WI38 (cell line): ENCODE measurements around the gene KDM6B.

Experiments used
- H3K4me3 ChIP-seq: 2 replicates; pipeline ENCODE4 v1.5.1; 2011; ENCODE audit warnings: low read depth, mild to moderate bottlenecking, control low read depth, low read length
- TF ChIP-seq, protein P1 (sequence below): IDR thresholded peaks from 2 replicates; pipeline ENCODE4 v1.5.1; 2012; ENCODE audit warnings: low read depth, mild to moderate bottlenecking, control low read depth, low read length

The KDM6B gene, protein sequence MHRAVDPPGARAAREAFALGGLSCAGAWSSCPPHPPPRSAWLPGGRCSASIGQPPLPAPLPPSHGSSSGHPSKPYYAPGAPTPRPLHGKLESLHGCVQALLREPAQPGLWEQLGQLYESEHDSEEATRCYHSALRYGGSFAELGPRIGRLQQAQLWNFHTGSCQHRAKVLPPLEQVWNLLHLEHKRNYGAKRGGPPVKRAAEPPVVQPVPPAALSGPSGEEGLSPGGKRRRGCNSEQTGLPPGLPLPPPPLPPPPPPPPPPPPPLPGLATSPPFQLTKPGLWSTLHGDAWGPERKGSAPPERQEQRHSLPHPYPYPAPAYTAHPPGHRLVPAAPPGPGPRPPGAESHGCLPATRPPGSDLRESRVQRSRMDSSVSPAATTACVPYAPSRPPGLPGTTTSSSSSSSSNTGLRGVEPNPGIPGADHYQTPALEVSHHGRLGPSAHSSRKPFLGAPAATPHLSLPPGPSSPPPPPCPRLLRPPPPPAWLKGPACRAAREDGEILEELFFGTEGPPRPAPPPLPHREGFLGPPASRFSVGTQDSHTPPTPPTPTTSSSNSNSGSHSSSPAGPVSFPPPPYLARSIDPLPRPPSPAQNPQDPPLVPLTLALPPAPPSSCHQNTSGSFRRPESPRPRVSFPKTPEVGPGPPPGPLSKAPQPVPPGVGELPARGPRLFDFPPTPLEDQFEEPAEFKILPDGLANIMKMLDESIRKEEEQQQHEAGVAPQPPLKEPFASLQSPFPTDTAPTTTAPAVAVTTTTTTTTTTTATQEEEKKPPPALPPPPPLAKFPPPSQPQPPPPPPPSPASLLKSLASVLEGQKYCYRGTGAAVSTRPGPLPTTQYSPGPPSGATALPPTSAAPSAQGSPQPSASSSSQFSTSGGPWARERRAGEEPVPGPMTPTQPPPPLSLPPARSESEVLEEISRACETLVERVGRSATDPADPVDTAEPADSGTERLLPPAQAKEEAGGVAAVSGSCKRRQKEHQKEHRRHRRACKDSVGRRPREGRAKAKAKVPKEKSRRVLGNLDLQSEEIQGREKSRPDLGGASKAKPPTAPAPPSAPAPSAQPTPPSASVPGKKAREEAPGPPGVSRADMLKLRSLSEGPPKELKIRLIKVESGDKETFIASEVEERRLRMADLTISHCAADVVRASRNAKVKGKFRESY (N-terminal part only)

DNA sequence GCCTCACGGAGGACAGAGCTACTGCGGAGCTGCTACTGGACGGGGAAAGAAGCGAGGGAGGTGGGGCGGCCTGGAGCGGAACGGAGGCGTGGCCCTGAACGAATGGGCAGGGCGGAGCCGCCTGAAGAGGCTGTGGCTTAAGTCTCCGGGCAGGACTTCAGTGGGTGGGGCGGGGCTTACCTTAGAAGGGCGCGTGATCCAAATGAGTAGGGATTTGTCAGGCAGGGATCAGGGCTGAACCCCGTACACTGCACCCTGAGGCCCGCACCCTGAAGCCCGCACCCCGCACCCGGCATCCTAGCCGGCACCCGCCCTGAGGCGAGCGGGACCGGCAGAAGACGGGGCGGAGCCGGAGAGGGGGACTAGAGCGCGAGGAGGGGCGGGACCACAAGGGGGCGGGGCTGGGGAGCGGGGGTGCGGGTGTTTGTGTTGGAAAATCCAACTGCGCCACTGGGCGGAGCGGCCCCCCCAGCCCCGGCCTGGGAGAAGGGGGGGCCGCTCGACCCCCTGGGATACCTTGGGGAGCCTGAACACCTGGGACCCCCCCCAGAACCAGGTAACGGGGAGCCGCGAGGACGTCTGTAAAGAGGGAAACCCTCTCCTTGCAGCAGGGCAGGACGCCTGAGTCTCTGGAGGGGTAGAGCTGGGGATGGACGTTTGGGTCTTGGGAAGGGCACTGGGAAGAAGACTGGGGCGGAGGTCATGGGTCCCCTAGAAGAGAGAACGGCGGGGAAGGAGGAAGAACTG lies at the start of gene KDM6B:
Gene KDM6B (plus strand): TSS at position 423 of the 747 bp plus-strand sequence. CDS start 11,338 bp downstream, outside the sequence.
- H3K4me3 ChIP-seq: peak within 1 kb of the TSS; percentile 79

DNA sequence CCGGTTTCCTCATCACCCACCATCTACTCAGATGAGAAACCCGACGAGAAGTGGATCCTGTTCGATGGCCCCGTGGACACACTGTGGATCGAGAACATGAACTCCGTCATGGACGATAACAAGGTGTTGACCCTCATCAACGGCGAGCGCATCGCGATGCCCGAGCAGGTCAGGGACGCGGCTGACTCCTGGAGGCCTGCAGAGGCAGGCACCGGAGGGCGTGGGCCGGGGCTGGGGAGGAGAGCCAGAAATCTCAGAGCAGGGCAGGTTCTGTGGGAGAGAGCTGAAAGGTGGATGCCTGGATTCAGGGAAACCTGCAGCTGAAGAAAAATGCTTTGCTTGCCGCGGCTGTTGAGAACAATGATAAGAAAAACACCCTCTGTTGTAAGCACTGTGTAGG lies 47.2 kb upstream of the KDM6B start:
- H3K4me3 ChIP-seq: no peak overlapping the region
- TF ChIP-seq, protein P1, sequence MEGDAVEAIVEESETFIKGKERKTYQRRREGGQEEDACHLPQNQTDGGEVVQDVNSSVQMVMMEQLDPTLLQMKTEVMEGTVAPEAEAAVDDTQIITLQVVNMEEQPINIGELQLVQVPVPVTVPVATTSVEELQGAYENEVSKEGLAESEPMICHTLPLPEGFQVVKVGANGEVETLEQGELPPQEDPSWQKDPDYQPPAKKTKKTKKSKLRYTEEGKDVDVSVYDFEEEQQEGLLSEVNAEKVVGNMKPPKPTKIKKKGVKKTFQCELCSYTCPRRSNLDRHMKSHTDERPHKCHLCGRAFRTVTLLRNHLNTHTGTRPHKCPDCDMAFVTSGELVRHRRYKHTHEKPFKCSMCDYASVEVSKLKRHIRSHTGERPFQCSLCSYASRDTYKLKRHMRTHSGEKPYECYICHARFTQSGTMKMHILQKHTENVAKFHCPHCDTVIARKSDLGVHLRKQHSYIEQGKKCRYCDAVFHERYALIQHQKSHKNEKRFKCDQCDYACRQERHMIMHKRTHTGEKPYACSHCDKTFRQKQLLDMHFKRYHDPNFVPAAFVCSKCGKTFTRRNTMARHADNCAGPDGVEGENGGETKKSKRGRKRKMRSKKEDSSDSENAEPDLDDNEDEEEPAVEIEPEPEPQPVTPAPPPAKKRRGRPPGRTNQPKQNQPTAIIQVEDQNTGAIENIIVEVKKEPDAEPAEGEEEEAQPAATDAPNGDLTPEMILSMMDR: no peak

More for the DNA sequence above, at the start of gene KDM6B:
- TF ChIP-seq, protein P1: no peak

GRCh38 chr17:7789131-7789530 lies 44.9 kb upstream of the KDM6B start:
- TF ChIP-seq, protein P1: no peak
- no peak overlapping the region for H3K4me3 ChIP-seq

DNA sequence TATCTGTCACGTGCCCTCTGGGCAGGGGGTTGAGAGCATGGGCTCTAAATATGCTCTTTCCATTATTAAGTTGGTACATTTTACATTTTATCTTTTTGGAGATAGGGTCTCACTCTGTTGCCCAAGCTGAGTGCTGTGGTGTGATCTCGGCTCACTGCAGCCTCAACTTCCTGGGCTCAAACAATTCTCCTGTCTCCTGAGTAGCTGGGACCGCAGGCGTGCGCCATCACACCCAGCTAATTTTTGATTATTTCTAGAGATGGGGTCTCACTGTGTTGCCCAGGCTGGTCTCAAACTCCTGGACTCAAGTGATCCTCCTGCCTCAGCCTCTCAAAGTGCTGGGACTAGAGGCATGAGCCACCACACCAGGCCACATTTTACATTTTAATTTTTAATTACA lies 43.9 kb upstream of the KDM6B start:
- TF ChIP-seq, protein P1: no peak
- H3K4me3 ChIP-seq: no peak overlapping the region

DNA sequence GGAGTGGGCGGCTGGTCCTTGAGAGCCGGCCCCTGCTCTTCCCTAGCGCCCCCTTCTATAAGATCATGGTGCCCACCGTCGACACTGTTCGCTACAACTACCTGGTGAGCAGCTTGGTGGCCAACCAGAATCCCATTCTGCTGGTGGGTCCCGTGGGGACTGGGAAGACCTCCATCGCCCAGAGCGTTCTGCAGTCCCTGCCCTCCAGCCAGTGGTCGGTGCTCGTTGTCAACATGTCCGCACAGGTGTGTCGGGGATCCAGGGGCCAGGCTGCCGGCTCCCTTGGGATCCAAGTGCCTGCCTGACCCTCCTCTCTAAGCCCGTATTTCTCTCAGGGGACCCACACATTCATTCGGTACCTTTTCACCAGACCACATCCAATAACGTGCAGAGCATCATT lies 41.4 kb upstream of the KDM6B start:
- TF ChIP-seq, protein P1: no peak
- no peak overlapping the region for H3K4me3 ChIP-seq

GRCh38 chr17:7794075-7794663 lies 39.8 kb upstream of the KDM6B start:
- TF ChIP-seq, protein P1: no peak
- no peak overlapping the region for H3K4me3 ChIP-seq
